Brain microvascular endothelial cell (primary cell): ENCODE measurements around the gene NGLY1.

Source experiments
- DNase-seq: peaks from one replicate; pipeline ENCODE4 v3.0.0-alpha.2; 2020
- H3K27ac ChIP-seq: fragments of 250-450 bp; sonication (Bioruptor Pico); 2 replicates; pipeline ENCODE4 v1.5.1; 2020; ENCODE audit warnings: mild to moderate bottlenecking, moderate library complexity
- H3K27me3 ChIP-seq: fragments of 250-450 bp; sonication (Bioruptor Pico); replicated peaks from 2 replicates; pipeline ENCODE4 v1.5.1; 2020; ENCODE audit warnings: mild to moderate bottlenecking
- H3K36me3 ChIP-seq: fragments of 250-450 bp; sonication (Bioruptor Pico); replicated peaks from 2 replicates; pipeline ENCODE4 v1.5.1; 2020; ENCODE audit warnings: mild to moderate bottlenecking
- H3K4me3 ChIP-seq: 2 replicates; pipeline ENCODE4 v1.5.1; 2011; ENCODE audit warnings: low read depth, mild to moderate bottlenecking, control low read depth, low read length, moderate library complexity
- in situ Hi-C: cut with HindIII; loops from 2 replicates; pipeline ENCODE4 v1.10.0; 2017; ENCODE audit warnings: low sequenced_read_pairs, low pct_ligation_motif_present
- TF ChIP-seq, protein P1 (sequence below): IDR thresholded peaks from 2 replicates; pipeline ENCODE4 v1.5.1; 2011; ENCODE audit warnings: low read depth, mild to moderate bottlenecking, moderate library complexity, low read length, control low read depth, inconsistent platforms; ENCODE audit errors: missing control alignments

The NGLY1 gene

DNA sequence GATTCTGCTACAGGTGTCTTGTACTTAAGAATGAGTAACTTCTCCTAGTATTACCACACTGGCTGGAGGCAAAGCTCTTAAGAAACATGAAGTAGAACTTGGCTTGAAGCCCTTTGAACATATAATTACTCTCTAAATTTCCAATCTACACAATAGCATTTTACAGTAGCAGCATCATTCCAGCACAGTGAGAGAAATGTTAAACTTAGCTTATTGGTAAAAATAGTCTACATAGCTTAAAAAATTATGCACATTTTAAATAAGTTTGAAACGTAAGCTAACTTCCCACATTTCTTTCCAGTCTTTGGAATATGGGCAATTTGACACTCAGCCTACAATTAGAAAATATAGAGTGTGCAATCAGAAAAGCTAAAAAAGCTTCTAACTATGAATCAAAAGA is 85.7 kb downstream of the NGLY1 start:
- H3K4me3 ChIP-seq: no peak overlapping the region
- H3K27ac ChIP-seq: no peak overlapping the region
- H3K27me3 ChIP-seq: no peaks in the 10 kb centered on the region
- no peak for DNase-seq
- H3K36me3 ChIP-seq: no peaks in the 10 kb centered on the region
- in situ Hi-C loops: no loop called here
- TF ChIP-seq, protein P1, sequence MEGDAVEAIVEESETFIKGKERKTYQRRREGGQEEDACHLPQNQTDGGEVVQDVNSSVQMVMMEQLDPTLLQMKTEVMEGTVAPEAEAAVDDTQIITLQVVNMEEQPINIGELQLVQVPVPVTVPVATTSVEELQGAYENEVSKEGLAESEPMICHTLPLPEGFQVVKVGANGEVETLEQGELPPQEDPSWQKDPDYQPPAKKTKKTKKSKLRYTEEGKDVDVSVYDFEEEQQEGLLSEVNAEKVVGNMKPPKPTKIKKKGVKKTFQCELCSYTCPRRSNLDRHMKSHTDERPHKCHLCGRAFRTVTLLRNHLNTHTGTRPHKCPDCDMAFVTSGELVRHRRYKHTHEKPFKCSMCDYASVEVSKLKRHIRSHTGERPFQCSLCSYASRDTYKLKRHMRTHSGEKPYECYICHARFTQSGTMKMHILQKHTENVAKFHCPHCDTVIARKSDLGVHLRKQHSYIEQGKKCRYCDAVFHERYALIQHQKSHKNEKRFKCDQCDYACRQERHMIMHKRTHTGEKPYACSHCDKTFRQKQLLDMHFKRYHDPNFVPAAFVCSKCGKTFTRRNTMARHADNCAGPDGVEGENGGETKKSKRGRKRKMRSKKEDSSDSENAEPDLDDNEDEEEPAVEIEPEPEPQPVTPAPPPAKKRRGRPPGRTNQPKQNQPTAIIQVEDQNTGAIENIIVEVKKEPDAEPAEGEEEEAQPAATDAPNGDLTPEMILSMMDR: no peak

DNA sequence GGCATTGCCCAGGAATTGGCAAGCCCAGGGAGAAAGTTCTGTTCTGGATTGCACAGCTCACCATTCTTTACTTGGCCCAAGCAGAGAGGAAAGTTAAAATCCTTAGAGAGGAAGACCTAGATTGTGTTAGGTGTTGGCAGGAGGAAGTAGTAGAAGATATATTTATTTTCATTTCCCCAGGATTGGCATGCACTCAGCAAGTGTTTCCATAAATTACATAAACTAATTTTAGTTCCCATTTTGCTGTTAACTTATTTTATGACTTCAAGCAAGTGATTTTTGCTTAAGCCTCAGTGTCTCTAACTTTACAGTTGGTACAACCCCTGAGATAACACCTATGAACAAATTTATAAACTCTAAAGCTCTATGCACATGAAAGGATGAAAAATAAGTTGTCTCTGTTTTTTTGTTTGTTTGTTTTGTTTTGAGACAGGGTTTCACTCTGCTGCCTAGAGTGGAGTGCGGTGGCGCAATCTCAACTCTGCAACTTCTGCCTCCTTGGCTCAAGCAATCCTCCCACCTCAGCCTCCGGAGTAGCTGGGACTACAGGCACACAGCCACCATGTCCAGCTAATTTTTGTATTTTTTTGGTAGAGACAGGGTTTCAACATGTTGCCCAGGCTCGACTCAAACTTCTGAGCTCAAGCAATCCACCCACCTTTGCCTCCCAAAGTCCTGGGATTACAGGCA is 87.4 kb downstream of the NGLY1 start:
- in situ Hi-C loops: no loop called here
- no peak overlapping the region for H3K27ac ChIP-seq
- no peaks in the 10 kb centered on the region for H3K27me3 ChIP-seq

GRCh38 chr3:25693238-25693637 is 90.0 kb downstream of the NGLY1 start:
- H3K27ac ChIP-seq: no peak overlapping the region
- no peaks in the 10 kb centered on the region for H3K27me3 ChIP-seq
- in situ Hi-C loops: no loop called here
- H3K36me3 ChIP-seq: no peaks in the 10 kb centered on the region
- TF ChIP-seq, protein P1: no peak
- no peak for DNase-seq
- H3K4me3 ChIP-seq: no peak overlapping the region

More for the DNA sequence above, 87.4 kb downstream of the NGLY1 start:
- DNase-seq: no peak
- TF ChIP-seq, protein P1: no peak
- Histone ChIP-seq H3K4me3 (no peak overlapping the region), H3K36me3 (no peaks in the 10 kb centered on the region)

DNA sequence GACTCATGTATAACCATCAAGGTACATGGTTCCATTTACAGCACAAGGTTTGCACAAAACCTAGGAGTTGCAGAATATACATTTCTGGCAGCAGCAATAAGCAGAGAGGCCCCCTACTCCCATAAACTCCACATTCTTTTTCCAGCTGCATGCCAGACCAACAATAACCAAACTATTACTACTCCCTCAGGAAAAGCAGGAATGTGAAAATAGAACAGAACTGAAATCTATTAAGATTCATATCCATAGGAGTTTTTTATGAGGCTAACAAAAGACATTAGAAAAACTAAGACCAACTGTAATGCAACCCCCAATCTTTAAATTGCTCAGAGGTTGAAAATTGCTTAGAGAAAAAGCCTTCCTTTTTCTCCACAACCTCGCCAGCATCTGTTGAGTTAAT is 90.9 kb downstream of the NGLY1 start:
- TF ChIP-seq, protein P1: no peak
- H3K27me3 ChIP-seq: no peaks in the 10 kb centered on the region
- no peak overlapping the region for H3K4me3 ChIP-seq
- in situ Hi-C loops: no loop called here
- no peaks in the 10 kb centered on the region for H3K36me3 ChIP-seq
- DNase-seq: no peak
- no peak overlapping the region for H3K27ac ChIP-seq

DNA sequence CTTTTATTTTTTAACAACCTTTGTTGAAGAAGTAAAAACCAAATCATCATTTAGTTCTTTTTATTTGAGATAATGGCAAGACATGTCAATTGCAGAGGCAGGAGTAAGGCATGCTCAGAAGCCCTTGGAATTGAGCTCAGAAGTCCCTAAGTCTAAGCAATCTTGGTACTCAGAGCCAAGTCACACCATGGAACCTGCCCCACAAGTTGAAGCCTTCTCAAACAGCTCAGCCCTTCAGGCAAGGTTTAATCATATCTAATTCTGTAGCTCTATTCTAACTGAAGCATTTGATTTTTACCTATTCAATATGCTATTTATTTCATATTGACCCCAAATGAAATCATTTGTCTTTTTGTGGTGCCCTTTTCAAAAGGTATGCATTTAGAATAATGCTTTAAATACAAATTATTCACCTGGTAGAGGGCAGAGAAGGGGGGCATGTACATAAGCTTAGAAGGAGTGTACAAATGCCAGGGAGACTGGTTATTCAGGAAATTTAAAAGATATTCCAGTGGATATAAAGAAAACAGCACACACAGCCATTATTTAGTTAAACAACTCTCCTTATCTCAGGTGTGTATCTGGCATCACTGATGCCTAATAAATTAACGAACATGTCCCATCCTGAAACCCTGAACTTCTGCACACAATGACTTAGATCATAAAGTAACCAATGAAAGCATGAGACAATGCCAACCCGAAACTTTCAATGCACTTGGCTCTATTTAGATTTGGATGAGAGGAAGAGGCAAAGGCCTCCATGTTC is 92.3 kb downstream of the NGLY1 start:
- Histone ChIP-seq H3K4me3 (no peak overlapping the region), H3K27me3 (no peaks in the 10 kb centered on the region), H3K27ac (no peak overlapping the region), H3K36me3 (no peaks in the 10 kb centered on the region)
- in situ Hi-C loops: no loop called here
- TF ChIP-seq, protein P1: no peak
- no peak for DNase-seq
